IMR-90 (cell line): ENCODE measurements around the gene SH3RF3.

Experiments
- CEBPB ChIP-seq: IDR thresholded peaks from 2 replicates; pipeline ENCODE4 v1.6.1; 2012; ENCODE audit warnings: low read depth, low read length, improper control_type of control experiment
- CTCF ChIP-seq: conservative IDR thresholded peaks from 2 replicates; pipeline ENCODE4 v1.5.1; 2012; ENCODE audit warnings: mild to moderate bottlenecking, low read depth, low read length, improper control_type of control experiment
- ELK1 ChIP-seq: fragments of 150-350 bp; IDR thresholded peaks from 2 replicates; pipeline ENCODE4 v1.6.1; 2016; ENCODE audit warnings: low read depth, mild to moderate bottlenecking, low read length, moderate library complexity, borderline replicate concordance
- RFX5 ChIP-seq: IDR thresholded peaks from 2 replicates; pipeline ENCODE4 v1.8.0; 2012; ENCODE audit warnings: low read depth, mild to moderate bottlenecking, low read length, moderate library complexity

- no peak for TF ChIP-seq CTCF
- no peak for TF ChIP-seq RFX5
- no peak for TF ChIP-seq ELK1
- no peak for TF ChIP-seq CEBPB
These were observed 3.9 kb upstream of the SH3RF3 start for GRCh38 chr2:109124982-109125592.
